Measurements from ENCODE around the gene DDX5. TPM values are rescaled to one million over a fixed set of nuclear protein-coding genes. Genes with fewer than 3 reads are reported as not detected.
A peak's percentile ranks its signal among the peaks of the same experiment; 100 is the strongest.

Gene DDX5
- total and polyA plus RNA-seq, 2 of the 13 experiments (the other 11 are each of a cell fraction or from before 2014, with no cell fraction given): 503 to 684 TPM

- TF ChIP-seq HMGXB4 (CRISPR knock-in tag; IDR thresholded peaks at IDR 0.05; ENCODE audit: borderline replicate concordance in 1 of 2, low read depth in 1 of 2) (peak; percentile 40 to 47; a peak in 3 of 4 replicates), MAF1 (CRISPR knock-in tag; IDR thresholded peaks at IDR 0.05; ENCODE audit: borderline replicate concordance) (no peak), KLF9 (CRISPR knock-in tag; IDR thresholded peaks at IDR 0.05; ENCODE audit: low read depth) (0 out of 2 replicates have a peak, but pooled peaks have one; percentile 61), ZNF816 (CRISPR knock-in tag; IDR thresholded peaks at IDR 0.05; ENCODE audit: borderline replicate concordance) (no peak), ZNF557 (CRISPR knock-in tag; IDR thresholded peaks at IDR 0.05) (no peak), KDM1A (CRISPR knock-in tag; IDR thresholded peaks at IDR 0.05) (no peak), YY1 (IDR thresholded peaks at IDR 0.05; ENCODE audit: insufficient read depth, insufficient replicate concordance, low read depth, low read length) (peak; percentile 98), ZNF850 (CRISPR knock-in tag; conservative IDR thresholded peaks at IDR 0.05) (no peak; the same call in 1 of the 2 replicates), ZNF761 (CRISPR knock-in tag; conservative IDR thresholded peaks at IDR 0.05) (no peak), POLR2AphosphoS5 (IDR thresholded peaks at IDR 0.05; ENCODE audit: low read depth, low read length) (peak; percentile 51; the same call in 1 of the 2 replicates), ZNF329 (CRISPR knock-in tag; IDR thresholded peaks at IDR 0.05; ENCODE audit: low read depth) (peak; percentile 55; the same call in 1 of the 2 replicates), ZNF772 (CRISPR knock-in tag; IDR thresholded peaks at IDR 0.05) (no peak; the same call in 1 of the 2 replicates), BATF2 (CRISPR knock-in tag; IDR thresholded peaks at IDR 0.05) (no peak), ZSCAN20 (CRISPR knock-in tag; IDR thresholded peaks at IDR 0.05; ENCODE audit: borderline replicate concordance) (peak; percentile 75; the same call in 1 of the 2 replicates), ZNF598 (CRISPR knock-in tag; IDR thresholded peaks at IDR 0.05; ENCODE audit: borderline replicate concordance) (no peak; the same call in 1 of the 2 replicates), PATZ1 (CRISPR knock-in tag; IDR thresholded peaks at IDR 0.05) (no peak; the same call in 1 of the 2 replicates), ZFP41 (CRISPR knock-in tag; IDR thresholded peaks at IDR 0.05; ENCODE audit: borderline replicate concordance) (no peak), CREM (IDR thresholded peaks at IDR 0.05) (no peak), CREM (CRISPR knock-in tag; IDR thresholded peaks at IDR 0.05) (no peak), ZNF746 (CRISPR knock-in tag; IDR thresholded peaks at IDR 0.05) (no peak), ZXDC (CRISPR knock-in tag; IDR thresholded peaks at IDR 0.05) (no peak), ATM (IDR thresholded peaks at IDR 0.05; ENCODE audit: borderline replicate concordance) (no peak)
Observed at GRCh38 chr17:64505340-64506200, 519 bp downstream of the DDX5 start (continued).

Data from HepG2 (cell line).